NCI-H2029 treated with DMSO at 0.1 percent for 48 hours (cell line): Measurements from ENCODE around the gene PPARA.

ENCODE experiments used
- DNase-seq: peaks from one replicate; lab custom pipeline; 2025; lab: John Stamatoyannopoulos, UW

Gene PPARA

GRCh38 chr22:46143491-46144147 is 6.7 kb upstream of the PPARA start:
- DNase-seq = no peak

- DNase-seq = no peak
Observed at GRCh38 chr22:46145361-46145851, 4.9 kb upstream of the PPARA start.

DNA sequence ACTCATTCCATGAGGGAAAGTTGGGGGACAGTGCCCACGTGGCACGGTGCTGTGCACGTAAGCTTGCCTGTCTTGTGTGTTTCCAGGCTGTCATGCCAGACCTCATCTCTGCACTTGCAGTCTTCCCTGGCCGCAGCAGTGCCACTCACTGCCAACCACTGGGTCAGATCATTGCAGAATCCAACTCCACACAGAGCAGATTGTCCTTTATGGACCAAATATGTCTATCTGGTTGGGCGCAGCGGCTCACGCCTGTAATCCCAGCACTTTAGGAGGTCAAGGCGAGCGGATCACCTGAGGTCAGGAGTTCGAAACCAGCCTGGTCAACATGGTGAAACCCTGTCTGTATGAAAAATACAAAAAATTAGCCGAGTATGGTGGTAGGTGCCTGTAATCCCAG is 4.4 kb upstream of the PPARA start:
- no peak for DNase-seq

DNA sequence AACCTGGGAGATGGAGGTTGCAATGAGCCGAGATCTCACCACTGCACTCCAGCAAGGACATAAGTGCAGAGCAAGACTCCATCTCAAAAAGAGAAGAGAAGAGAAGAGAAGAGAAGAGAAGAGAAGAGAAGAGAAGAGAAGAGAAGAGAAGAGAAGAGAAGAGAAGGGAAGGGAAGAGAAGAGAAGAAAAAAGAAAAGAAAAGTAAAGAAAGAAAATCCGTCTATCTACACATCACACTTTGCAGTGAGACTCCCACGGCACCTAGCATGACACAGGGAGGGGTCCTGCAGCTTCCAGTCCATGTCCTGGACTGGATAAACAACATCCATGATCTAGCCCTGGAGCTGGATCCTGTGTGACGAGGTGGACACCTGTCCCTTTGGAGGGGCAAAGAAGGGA is 4.0 kb upstream of the PPARA start:
- no peak for DNase-seq

DNA sequence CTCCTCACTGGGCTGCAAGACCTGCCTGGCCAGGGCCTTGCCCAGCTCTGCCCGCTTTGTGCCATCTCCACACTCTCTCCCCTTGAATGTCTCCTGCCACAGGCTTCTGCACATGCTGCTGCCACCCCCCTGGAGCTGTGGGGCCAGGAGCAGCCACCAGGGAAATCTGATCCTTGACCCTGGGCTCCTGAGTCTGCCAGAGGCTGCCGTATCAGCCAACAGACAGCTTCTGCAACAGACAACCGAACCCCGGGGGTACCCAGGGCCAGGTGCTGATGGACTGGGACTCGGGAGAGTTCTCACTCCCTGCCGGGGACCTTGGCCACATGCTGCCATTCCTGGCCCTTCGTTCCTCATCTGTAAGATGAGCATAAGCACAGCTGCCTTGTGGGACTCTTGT is 3.3 kb upstream of the PPARA start:
- no peak for DNase-seq

GRCh38 chr22:46147471-46148267 is 2.7 kb upstream of the PPARA start:
- DNase-seq = no peak

- DNase-seq = no peak
Observed at GRCh38 chr22:46148336-46148735, 2.0 kb upstream of the PPARA start.

GRCh38 chr22:46148816-46149511 is 1.4 kb upstream of the PPARA start:
- DNase-seq = no peak

- no peak for DNase-seq
Observed at GRCh38 chr22:46149512-46150033, 753 bp upstream of the PPARA start.

DNA sequence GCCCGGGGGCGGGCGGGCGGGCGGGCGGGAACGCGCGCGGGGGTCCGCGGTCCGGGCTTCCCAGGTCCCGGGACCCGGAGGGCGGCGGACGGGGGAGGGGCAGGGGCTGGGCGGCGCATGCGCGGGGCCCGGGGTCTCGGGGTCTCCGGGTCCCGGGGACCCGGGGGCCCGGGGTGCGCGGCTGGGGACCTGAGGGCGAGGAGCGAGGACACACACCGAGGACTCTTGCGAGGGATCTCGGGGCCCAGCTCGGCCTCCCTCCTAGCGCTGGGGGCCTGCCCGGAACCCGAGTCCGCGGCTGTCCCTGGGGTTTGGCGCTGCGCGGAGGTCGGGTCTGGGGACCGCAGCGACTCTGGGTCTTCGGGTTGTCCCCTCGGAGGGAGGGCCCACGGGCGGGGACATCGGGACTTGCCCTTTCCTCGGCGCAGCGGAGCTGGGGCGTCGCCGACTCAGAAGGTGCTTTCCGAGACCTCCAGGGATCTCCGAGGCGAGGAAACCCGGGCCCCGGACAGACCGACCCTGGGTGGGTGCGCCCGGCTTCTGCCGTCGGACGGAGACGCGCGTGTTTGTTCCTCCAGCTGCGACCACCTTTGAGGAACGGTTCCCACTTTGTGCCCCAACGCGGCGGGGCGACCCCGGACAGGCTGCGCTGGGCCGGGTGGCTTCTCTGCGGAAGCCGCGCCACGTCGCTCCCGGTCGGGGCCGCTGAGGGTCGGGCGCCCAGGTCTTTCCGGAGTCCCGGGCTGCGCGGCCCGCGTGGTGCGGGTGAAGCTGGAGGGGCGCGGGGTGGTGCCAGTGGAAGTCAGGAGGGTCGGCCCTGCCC is 540 bp downstream of the PPARA start:
- no peak for DNase-seq

- no peak for DNase-seq
Observed at GRCh38 chr22:46153930-46154329, 3.6 kb downstream of the PPARA start.

DNA sequence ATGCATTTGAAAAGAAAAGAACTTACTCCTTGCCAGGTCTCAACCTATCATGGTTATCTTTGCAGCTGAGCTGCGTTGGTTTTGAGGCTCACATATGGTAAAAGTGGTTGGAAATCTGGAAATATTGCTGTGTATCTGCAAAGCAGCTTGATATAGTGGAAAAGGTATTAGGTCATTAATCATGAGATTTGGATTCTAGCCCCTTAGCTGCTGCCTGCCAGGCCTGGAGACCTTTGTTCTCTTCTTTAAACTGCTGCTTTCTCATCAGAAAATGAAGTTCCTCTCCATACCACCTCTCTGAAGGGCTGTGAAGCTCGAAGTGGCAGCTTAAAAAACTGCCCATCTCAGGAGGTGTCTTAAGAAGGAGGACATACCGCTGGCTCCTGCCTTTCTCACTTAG is 5.7 kb downstream of the PPARA start:
- no peak for DNase-seq

- no peak for DNase-seq
Observed at GRCh38 chr22:46158283-46158682, 8.0 kb downstream of the PPARA start.

- DNase-seq = no peak
Observed at GRCh38 chr22:46159212-46159611, 8.9 kb downstream of the PPARA start.

DNA sequence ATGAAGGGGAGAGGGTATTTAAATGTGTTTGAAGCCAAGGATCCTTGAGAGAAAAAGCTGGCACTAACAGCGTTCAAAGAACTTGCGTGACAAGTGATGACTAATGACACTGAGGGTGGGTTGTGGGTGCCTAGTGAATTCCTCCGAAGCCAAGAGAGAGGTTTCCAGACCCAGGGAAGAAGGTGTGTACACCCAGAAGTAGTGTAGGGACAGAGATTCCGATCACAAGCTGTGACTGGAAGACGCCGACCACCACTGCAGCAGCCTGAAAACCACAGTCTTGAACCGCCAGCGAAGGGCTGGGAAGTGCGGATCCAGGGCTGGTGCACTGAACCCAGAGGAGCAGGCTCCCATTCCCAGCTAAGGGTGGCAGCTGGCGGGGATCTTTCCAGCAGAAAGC is 9.5 kb downstream of the PPARA start:
- DNase-seq = no peak

- peak; percentile 71 for DNase-seq
Observed at GRCh38 chr22:46162285-46162684, 12.0 kb downstream of the PPARA start.

GRCh38 chr22:46162771-46163556 is 12.6 kb downstream of the PPARA start:
- DNase-seq = peak; percentile 74

- DNase-seq = no peak
Observed at GRCh38 chr22:46163557-46163888, 13.2 kb downstream of the PPARA start.

DNA sequence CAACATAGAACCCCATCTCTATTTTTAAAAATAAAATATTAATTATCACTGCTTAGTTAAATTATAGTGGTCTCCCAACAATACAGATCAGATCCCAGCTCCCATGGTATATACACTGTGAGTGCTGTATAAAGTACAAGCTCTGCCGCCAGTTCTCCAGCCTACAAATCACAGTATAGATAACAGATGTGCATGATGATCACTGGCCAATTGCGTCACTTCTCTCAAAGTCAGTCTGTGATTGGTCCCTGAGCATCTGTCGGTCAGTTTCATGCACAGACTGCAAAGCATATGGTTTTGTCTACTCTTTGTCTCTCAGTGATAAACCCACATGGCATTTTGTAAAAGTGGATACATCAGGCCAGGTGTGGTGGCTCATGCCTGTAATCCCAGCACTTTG is 15.7 kb downstream of the PPARA start:
- no peak for DNase-seq

DNA sequence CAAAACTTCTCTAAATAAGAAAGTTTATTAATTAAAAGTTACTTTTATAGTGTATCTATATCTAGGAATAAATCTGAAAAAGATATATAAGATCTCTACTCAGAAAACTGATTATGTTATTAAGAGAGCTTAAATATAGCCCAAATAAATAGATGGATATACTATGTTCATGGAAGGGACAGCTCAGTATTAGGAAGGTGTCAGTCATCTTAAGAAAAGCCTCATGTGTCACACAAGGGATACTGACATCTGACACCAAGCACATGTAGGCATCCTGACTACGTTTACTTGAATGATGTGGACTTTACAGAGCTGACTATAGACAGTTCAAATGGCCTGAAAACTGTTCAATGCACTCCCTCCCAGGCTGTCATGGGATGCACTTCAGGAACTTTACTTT is 19.3 kb downstream of the PPARA start:
- no peak for DNase-seq

DNA sequence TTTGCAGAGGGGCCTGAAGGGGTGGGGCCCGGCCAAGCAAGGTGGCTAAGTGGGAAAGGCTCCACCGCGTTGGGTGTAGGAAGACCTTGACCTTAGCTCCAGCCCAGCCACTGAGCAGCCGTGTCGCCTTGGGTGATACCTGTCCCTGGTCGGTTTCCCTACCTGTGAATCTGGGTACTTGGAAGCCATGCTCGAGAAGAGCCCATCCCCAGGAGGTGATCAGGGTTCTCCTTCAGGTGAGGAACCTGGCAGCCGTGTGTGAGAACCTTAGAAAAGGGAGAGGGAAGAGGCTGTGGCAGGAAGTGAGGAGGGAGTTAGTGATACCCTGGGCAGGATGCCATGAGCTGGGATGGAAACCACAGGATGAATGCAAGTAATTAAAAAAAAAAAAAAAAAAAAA is 21.6 kb downstream of the PPARA start:
- DNase-seq = peak; percentile 77
